Hematopoietic multipotent progenitor cell treated with erythropoietin and hydrocortisone succinate and interleukin-3 and kit ligand, for 17 days (in vitro differentiated cells): ENCODE data around the gene CEMIP.

Experiments
- DNase-seq: peaks from one replicate; pipeline ENCODE4 v3.0.0-alpha.2; 2015; ENCODE audit warnings: low spot score

Gene CEMIP

DNA sequence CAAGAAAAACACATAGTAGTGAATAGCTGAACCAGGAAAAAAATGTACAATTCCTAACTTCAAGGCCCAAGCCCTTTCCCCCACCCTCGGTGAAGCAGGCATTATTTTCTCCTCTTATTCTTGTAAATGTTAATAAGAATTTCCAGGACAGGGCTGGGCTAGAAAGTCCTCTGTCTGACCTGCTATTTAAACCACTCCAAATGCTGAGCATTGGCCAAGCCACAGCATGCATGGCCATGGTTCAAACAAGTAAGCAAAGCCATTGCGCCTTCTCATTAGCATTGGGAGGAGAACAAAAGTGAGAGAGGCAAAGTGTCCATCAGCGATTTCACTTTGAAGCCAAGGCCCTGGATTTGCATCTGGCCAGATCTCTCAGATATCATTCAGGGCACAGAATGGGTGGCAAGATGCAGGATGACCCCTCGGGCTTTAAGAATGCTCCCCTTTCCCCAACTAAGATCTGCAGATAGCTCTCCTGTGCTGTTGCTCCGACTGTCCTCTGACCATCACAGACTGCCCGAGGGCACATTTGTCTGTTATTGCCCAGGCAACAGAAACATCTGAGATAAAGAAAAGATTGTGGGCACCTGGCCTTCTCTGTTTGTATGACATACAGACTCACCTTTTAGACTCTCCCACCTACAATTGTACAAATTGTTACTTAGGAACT lies 46.3 kb downstream of the CEMIP start:
- no peak for DNase-seq

DNA sequence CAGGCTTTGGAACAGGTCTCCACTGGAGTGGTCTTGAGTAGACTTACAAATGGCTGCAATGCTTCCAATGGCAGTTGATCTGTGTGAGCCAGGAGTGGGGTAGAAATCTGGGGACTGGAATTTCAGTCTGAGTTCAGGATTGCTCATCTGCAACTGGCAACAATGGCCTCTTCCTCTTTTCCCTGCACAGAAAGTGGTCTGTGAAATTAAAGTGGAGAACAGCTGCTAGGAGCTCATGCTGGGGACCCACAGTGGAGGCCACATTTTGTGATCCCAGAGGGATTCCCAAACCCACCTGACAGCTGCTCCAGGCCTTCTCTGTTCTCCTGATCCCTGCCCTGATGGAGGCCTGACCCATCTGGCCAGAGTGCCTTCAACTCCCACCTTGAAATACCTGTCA lies 49.6 kb downstream of the CEMIP start:
- no peak for DNase-seq

DNA sequence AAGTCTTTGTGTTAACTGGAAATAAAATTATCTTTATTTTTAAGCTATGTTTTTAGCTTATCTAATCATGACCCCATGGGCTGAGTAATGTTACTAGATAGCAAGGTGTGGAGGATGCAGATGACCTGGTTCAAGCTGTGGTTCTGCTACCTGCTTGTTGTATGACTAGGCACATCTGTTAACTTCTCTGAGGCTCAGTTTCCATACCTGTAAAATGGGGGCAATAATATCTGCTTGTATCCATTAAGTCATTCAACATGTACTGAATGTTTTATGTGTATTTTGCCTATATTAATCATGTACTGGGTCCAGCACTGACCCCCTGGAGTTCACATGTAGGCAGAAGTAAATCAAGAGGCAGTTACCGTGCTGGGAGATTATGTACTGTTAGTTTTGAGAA lies 51.5 kb downstream of the CEMIP start:
- DNase-seq = no peak

DNA sequence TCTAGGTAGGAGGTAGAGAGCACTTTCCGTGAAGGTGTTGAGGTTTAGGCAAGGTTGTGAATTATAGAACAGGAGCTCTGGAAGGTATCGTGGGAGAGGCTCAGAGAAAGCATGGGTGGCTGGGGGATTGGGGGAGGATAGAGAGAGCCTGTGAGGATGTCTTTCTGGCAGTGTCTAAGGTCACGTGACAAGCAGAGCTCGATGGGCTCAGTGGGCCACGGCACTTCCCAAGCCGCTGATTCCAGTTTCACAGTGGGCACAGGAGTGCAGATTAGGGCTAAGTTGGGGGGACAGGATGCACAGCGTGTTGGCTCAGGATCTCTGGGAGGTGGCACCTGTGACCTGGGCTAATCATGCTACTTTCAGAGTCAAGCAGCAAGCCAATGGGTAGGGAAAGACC lies 52.0 kb downstream of the CEMIP start:
- no peak for DNase-seq

DNA sequence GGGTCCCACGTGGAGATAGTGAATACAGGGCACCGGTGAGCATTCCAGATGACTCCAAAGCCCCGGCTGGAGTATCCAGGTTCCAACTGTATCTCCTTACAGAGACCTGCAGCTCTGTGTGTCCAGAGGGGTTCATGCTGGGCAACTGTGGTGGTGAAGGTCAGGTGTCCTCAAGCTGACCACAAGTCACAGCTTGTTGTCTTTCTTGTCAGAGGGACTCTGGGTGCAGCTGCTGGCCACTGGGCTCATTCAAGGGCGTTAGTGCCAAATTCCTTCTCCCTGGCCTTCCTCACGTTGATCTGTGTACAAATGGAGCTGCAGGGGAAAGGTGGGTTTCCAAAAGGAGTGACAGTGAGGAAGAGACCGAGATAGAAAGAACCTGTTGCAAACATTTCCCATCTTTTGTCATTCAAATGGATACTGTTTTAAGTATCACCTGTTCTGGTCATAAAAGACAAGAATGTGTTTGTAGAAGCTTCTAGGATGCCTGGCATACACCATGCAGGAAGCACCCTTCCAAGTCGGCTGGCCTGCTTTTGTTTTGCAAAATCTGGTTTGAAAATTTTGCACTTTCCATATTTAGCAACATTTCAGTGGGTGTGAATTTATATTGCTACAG lies 52.5 kb downstream of the CEMIP start:
- no peak for DNase-seq

DNA sequence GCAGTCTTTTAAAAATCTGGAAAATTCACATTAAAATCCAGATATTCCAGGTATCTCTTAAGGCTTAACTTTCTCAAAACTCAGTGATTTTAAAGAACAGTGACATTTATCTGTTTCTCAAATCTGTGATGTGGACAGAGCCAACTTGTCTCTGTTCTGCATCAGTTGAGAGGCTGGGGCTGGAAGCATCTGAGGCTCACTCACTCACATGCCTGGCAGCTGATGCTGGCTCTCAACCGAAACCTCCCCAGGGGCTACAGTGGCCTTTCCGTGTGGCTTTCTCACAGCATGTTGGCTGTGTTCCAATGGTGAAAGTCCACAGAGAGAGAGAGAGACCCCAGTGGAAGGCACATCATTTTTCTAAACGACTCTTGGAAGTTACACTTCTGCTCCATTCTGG lies 53.5 kb downstream of the CEMIP start:
- no peak for DNase-seq

DNA sequence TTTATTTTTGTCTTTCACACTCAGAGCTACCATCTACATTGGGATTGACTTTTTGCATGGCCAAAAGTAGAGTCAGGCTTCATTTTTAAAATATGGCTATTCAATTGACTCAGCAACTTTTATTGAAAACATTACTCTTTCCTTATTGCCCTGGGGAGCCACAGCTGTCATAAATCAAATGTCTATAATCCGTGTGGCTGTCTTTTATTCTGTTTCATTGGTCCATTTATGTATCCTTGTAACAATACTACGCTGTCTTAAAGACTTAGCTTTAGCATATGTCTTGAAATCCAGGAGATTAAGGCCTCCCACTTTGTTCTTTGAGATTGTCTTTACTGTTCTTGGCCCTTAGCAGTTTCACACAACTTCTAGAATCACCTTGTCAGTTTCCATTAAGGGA lies 55.2 kb downstream of the CEMIP start:
- DNase-seq = no peak

DNA sequence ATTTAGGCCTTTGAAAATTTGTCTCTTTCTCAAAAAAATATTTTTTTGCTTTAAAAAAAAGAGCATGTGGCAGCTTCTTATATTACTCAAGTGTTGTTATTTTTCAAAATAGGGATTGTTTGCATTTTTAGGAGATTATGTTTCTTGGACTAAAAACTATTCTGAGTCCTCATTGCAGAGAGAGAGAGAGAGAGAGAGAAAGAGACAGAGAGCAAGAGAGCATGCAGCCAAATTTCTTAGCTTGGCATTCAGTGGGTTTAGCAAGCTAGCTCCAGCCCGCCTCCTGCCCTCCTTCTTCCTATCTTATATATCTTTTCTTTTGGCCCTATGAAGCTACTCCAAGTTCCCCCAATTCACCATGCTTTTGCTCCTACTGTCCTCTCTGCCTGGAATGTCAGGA lies 55.7 kb downstream of the CEMIP start:
- DNase-seq = no peak

DNA sequence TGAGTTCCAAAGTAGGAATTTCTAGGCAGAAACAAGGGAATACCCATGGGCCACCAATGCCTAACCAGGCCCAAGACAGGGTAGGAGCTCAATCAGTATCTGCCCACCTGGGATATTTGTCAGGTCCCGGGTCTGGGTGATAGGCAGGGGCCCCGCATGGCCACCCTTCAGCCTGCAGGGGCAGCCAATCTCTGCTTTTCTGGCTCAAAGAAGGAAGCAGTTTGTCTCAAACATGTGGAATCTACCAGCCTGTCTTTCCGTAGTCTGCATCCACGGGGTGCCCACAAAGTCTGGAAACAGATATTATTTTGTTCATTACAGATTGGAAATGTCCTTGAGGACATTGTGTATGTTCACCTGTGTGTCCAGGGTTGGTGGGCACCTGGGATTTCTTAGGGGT lies 56.2 kb downstream of the CEMIP start:
- no peak for DNase-seq

DNA sequence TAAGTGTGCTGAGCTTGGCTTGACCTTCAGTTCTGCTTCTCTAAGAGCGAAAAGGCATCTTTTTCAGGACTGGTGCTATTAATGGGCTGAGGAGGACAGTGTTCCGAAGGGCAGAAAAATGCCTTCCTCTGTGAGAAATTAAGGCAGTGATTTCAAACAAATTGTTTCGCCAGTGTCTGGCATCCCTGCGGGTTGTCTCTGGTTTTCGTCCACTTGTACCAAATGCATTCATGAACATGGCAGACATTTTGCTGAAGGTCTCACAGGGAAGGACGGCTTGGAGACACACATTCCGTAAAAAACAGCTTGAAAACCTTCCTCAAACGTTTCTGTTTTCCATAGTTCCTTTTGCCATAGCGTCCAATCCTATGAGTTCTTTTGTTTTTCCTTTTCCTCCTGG lies 57.1 kb downstream of the CEMIP start:
- no peak for DNase-seq

DNA sequence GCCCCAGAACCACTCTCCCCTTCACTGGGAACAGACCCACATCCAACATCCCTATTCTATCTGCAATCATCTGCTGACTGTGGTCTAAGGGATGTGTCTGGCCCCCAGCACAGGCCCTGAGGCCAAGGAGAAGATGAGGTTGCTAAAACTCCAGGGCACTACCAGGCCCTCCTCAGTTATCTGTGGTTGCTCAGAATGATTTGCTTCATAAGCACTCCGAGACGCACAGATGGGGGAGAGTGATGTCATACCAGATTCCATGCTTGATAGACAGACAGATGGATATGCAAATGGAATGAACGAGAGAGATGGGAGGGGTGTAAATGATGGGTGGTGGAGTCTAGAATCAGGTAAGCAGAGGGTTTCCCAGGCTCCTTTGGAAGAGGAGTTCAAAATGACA lies 57.8 kb downstream of the CEMIP start:
- DNase-seq = no peak

DNA sequence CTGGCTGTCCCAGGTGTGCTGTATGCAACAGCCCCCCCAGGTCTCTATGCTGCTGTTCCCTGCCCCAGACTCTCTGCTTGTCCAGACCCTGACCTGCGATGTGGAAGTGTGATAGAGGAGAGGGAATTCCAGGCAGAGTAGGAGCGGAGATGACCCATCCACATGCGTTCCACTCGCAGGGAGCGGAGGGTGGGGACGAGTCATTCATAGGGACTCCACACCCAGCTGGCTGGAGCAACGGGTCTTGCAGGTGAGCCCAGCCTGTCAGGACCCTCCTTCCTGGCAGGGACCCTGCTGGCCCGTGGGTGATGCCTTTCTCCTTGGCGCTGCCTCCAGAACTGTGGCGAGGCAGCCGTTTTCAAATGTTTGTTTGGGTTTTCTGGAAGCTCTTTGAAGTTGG lies 58.8 kb downstream of the CEMIP start:
- no peak for DNase-seq

DNA sequence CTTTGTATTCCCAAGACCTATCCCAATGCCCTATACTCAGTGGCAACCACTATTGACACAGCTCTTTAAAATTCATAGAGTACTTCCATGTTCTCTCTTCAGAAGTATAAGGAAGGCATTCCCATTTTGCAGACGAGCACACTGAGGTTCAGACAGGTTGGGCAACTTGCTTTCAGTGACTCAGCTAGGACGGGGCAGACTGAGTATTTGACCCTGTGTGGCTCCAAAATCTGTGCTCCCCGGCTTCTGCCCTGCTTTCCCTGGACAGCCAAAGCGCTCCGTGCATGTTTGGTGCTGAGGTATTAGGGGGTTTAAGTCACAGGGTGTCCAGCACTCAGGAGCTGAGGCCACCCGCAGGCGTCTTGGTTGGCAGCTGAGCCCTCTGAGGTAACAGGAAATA lies 59.5 kb downstream of the CEMIP start:
- no peak for DNase-seq

DNA sequence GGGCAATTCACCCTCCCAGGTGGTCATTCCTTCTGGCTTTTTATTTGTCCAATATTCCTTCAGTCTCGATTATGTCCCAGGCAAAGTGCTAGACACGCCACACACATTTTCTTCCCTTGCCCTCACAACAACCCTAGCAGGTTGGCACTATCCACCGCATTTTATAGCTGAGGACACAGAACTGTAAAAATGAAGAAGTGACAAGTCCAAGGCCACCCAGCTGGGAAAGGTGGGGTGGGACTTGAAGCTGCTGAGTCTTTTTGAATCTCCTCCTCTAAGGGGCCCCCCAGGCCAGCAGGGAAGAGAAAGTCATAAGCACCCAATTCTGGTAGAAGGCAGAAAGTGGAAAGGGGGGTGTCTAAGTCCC lies 60.6 kb downstream of the CEMIP start:
- DNase-seq = no peak

DNA sequence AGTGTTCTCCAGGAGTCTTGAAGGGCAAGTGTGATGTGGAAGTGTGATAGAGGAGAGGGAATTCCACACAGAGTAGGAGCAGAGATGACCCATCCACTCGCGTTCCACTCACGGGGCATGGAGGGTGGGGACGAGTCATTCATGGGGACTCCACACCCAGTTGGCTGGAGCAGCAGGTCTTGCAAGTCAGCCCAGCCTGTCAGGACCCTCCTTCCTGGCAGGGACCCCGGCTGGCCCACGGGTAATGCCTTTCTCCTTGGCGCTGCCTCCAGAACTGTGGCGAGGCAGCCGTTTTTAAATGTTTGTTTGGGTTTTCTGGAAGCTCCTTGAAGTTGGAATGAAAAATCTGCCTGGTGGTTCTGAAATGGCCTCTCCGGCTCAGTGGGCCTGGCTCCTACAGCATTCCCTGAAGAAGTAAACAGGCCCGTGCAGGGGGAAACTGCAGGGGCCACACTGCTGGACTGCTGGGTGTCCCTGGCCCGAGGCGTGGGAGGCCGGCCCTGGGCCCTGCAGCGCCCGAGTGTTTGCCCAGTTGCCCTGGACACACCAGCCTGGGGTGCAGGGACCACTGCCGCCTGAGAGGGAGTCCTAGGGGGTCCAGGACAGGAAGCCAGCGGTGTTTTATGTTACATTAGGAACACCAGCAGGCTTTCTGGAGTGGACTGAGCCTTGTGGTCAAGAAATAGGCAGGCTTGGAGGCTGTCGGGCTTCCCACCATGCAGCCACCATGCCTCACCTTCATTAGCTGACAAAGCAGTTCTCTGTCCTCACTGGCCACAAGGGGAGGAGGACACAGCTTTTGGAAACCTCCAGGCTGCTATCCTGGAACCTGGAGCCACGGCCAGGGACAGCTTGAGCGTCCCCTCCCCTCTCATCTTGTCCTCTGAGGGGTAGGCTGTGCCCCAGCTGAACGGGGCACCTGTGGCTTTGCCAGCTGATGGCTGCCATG lies 61.3 kb downstream of the CEMIP start:
- DNase-seq = no peak

DNA sequence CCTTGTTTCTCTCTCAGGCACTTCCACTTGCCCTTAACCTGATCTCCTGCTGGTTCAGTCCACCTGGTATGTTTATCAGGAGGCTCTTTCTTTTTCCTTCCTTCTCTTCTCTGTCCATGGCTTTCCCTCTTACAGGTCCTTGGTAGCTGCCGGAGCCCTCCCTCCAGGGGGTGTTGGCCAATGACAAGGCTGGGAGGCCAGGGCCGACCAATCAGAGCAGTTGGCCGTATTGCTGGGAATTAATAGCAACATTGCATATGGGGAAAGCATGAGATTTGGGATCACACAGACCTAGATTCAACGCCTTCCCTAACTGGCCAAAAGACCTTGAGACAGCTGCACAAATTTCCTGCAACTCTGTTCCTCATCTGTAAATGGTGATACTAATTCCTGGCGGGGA lies 62.4 kb downstream of the CEMIP start:
- no peak for DNase-seq

DNA sequence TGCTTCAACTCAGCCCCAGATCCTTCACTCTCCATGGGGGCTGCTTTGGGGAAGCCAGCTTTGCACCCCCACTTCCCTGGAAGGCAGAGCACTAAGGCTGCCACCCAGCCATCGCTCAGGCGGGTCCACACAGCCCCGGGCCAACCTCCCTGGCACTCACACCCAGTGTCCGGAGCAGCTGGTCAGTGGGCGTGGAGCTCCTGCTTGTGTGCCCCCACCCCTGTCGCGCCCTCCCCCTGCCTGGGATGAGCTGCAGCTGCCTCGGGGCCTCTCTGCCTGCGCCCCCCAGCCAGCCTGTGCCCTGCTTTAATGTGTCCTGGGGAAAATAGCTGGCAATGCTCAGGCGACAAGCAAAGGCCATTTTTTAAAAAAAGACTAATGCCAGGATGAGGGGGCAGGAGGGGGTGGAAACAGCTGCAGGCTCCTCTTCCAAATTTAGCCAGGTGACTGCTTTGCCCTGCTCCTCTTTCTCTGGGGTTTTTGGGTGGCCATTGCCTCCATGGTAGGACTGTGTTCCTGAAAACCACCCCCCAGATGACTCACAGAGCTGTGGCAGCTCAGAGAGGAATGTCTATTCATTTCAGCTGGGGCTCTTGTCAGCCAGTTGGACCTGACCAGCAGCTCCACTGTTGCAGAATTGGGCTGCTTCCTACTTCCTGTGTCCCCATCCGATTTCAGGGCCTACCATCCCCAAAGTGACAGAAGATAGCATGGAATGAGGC lies 65.0 kb downstream of the CEMIP start:
- no peak for DNase-seq

DNA sequence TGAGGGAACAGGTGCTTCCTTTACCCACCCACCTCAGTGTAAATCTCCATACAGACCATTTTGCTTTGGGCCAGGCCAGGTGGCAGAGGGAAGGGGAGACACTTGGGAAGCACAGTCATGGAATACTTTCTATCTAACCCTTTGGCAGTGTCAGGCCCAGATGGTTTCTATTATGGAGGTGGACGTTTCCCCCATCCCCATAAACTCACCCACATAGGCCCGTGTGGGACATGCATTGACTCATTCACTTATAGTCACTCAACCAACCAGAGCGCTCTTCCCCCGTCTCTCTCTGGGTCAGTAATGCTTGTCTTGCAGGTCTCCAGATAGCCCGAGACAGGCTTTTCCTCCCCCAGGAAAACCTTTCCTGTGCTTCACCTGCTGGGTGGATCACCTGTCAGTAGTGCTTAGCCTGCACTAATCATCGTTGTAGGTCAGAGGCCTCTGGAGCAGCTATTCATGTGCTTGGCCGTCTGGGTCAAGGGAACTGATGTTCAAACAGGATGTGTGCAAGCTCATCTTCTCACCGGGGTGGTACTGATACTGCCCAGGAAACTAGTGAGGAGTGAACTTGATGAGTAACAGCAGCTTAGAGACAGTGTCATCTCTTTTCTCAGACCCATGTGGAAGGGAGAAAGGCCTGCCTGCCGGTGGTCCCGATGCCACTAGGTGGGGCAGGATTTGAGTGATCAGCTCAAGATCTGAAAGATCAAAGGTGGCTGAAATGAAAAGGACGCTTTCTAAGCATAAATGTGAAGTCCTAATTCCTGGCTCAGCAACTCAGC lies 67.1 kb downstream of the CEMIP start:
- DNase-seq = no peak

DNA sequence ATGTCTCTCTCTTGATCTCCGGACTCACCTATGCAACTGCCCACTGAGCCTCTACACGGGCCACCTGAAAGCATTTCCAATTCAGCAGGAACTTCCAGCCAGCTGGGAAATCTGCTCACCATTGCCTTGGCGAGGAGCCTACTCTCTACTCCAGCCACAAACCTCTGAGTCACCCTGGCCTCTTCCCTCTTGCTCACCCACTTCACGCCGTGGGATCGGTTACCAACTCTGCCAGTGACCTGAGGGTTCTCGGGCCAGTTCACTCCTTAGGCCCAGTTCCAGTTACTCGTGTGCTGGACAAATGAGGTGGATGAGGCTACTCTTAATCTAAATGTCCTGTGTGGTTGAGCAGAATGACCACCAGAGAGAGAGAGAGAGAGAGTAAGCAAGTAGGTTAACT lies 70.1 kb downstream of the CEMIP start:
- DNase-seq = no peak

DNA sequence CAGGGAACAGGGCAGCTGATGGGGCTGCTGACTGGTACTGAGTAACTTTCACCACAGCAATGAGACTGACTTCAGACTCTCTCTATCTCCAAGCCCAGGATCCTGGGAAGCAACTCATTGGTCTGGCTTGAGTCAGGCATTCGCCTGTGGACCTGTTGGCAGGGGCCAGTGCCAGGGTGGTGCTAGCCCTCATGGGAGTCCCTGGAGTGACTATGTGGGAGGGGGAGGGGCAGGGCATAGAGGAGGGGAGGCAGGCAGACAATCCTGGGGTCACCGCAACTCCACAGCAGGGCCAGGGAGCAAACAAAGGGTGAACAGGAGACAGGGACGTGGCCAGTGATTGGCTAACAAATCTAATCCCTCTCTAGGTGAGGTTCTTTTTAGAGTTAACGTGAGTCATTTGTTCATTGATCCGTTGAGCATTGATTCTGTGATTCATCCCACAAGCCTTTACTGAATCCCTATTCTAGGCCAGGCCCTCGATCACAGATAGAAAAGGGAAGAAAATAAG lies 71.8 kb downstream of the CEMIP start:
- DNase-seq = no peak

DNA sequence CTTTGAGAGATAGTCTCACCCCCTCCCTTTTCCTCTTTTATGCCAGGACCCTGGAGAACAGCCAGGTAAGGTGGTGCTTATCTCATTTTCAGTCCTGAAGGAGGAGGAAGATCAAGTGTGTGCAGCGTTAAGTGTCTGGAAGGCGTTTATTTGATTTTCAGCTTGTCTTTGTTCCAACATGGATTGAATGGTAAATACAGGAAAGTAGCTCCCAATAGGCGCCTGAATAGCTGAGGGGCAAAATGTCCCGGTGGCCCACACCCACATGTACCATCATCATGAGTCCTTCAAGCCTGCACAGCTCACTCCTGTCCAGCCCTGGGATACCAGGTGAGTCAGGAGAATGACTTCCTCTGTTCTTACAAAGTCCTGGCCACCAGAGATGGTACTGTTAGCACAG lies 73.5 kb downstream of the CEMIP start:
- no peak for DNase-seq

DNA sequence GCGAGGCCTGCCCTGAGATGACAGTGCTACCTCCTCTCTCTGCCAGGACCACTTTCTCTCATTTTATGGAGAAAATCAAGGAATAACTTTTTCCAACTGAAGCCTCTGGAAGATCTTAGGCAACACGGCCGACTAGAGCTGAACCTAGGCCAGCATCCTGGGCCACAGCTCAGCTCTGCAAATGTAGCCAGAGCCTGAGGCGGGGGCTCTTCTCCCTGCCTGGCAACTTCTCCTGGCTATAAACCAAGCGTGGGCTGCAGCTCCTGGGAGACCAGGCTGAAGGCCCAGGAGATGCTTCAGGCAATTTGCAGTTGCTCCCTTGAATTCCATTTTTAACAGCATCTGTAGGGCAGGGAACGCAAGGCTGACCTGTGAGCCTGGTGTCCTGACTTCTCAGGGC lies 74.9 kb downstream of the CEMIP start:
- no peak for DNase-seq
